ENCODE data around the gene SGSH.

DNA sequence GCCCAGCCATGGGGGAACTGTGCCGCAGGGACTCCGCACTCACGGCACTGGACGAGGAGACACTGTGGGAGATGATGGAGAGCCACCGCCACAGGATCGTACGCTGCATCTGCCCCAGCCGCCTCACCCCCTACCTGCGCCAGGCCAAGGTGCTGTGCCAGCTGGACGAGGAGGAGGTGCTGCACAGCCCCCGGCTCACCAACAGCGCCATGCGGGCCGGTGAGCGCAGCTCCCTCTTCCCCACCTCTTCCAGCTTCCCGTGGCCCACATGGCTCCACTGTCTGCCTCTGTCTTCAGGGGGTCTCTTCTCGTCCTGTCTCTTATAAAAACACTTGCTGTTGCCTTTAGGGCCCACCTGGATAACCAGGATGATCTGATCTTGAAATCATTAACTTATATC is 38.7 kb downstream of the SGSH start:
- TF ChIP-seq, protein P1, sequence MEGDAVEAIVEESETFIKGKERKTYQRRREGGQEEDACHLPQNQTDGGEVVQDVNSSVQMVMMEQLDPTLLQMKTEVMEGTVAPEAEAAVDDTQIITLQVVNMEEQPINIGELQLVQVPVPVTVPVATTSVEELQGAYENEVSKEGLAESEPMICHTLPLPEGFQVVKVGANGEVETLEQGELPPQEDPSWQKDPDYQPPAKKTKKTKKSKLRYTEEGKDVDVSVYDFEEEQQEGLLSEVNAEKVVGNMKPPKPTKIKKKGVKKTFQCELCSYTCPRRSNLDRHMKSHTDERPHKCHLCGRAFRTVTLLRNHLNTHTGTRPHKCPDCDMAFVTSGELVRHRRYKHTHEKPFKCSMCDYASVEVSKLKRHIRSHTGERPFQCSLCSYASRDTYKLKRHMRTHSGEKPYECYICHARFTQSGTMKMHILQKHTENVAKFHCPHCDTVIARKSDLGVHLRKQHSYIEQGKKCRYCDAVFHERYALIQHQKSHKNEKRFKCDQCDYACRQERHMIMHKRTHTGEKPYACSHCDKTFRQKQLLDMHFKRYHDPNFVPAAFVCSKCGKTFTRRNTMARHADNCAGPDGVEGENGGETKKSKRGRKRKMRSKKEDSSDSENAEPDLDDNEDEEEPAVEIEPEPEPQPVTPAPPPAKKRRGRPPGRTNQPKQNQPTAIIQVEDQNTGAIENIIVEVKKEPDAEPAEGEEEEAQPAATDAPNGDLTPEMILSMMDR (IDR thresholded peaks at IDR 0.05; ENCODE audit: insufficient read depth, low read length, poor library complexity, severe bottlenecking), result no peak
- TF ChIP-seq EZH2phosphoT487 (conservative IDR thresholded peaks at IDR 0.05; ENCODE audit: low read length), result no peak
